GM18868 (cell line): ENCODE results near the gene TFEB.

ENCODE experiments used
- ATAC-seq: cut with Tn5 transposase; IDR thresholded peaks from one replicate; pipeline ENCODE4 v1.9.1; 2021; ENCODE audit warnings: mild to moderate bottlenecking, moderate library complexity; ENCODE audit not compliant: unreplicated experiment

The TFEB gene

DNA sequence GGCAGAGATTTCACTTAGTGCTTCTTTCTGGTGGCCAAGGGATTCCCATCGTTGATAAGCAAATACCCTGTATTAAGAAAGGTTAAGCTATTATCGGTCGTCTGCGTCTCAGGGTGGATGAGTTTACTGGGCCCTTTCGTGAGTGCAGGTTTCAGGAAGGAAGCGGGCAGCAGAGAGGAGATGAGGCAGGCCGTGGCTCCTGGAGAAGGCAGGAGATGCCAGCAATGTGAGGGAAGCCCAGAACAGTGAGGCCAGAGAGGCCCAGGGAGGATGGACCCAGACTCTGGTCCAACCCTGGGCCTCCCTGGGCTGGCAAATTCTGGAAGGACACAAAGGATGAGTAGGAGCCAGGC, 11.2 kb downstream of the TFEB start:
- peak; percentile 18 for ATAC-seq

DNA sequence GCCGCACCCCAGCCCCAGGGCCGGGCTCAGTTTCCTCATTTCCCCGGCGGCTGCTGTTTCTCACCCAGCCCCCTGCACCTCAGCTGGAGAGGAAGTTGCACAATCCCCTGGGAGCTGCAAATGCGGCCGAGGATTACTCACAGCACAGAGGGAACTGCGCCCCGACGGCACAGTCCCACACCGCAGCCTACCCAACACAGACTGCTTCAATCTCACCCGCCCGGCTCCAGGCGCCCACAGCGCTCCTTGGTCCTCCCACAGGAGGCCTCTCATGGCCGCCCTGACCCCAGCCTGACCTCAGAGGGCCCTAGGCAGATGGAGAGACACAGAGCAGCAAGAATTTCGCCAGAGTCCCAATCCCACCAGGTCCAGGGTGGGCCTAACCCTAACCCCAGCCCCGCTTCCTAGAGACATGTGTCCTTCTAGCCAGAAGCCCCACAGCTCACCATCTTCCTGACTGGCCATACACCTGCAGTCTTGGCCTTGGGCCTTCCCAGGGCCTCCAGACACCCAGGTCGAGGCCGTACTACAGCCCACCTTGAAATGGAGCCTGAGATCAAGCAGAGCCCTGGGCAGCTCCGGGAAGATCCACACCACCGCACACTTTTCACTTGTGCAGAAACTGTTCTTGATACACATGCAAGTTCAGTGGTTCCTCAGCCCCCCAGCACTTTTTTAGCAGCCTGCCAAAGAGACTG, 11.7 kb downstream of the TFEB start:
- ATAC-seq = peak; percentile 70

DNA sequence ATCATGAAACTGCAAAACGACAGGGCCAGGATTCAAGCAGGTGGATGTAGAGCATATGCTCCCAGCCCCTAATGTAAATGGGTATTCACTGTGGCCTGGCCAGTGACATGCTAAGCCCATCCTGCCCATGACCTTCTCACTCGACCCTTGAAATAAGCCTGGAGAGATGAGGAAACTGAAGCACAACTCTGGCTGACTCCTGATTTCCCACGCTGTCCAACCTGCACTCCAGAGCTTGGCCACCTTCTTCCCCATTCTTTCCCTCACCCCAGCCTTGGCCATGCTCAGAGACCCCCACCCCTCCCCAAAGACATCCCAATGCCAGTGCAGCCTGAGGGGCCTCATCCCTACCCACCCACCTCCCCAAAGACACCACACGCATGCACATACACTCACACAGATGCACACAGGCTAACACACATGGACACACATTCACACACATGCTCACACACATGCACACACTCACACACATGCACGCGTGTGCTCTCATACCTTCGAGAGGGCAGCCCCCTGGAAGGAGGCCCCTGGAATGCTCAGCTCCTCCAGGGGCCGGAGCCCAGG, 12.4 kb downstream of the TFEB start:
- no peak for ATAC-seq

- no peak for ATAC-seq
Measured at GRCh38 chr6:41721414-41721813, 14.0 kb downstream of the TFEB start.

DNA sequence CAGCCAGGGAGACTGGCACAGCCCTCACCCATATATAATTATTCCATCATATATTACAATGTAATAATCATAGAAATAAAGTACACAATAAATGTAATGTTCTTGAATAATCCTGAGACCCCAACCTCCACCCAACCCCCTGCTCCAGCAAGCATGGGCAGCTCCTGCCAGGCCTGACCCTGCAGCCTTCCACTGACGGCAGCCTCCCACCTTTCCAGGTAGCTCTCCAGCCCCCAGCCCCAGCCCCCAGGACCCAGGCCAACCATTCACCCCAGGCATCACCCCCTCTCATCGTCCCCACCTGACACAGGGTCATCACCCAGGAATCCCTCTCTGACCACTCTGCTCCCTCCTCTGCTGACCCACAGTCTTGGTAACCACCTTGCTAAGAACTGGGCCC, 14.6 kb downstream of the TFEB start:
- no peak for ATAC-seq

GRCh38 chr6:41720262-41720620, 15.2 kb downstream of the TFEB start:
- no peak for ATAC-seq

DNA sequence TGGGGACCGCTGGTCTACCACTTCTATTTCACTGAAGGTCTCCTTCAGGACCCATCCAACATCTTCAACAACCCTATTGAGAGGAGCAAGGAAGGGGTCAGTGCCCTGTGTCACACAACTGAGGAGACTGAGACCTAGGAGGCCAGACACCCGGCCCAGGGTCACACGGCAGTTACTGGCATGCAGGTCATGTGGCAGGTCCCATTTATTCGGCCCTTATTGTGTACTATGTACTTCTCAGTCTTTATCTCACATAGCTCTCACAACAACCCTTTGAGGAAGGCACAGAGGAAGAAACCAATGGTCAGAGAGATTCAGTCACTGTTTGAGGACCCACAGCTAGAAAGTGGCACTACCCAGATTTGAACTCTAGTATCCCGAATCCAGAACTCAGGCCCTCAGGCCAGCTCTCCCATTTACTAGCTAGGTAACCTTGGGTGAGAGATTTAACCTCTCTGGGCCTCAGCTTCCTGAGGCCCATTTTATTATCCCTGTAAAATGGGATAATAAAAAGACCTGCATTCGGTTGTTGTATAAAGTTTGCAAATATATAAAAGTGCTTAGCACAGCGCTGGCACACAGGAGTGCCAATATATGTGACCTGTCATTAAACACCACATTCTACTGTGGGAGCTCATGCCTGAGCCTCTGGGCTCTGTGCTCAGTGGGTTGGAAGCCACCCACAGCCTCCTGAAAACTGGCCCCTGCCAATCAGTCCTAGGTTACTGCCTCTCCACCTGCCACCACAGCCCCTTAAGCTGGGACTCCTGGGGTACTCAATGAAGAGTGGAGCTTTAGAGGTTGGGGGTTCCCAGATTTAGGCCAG, 15.8 kb downstream of the TFEB start:
- ATAC-seq = no peak

DNA sequence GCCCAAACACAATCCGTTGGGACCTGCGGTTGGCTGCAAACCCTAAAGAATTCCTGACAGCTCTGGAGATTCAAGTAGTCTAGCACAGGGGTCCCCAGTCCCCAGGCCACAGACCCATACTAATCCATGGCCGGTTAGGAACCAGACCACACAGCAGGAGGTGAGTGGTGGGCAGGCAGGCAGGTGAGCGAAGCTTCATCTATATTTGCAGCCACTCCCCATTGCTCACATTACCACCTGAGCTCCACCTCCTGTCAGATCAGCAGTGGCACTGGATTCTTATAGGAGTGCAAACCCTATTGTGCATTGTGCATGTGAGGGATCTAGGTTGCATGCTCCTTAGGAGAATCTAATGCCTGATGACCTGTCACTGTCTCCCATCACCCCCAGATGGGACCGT, 16.6 kb downstream of the TFEB start:
- ATAC-seq = no peak

GRCh38 chr6:41717392-41717736, 18.0 kb downstream of the TFEB start:
- no peak for ATAC-seq

GRCh38 chr6:41716516-41717391, 18.7 kb downstream of the TFEB start:
- no peak for ATAC-seq

- ATAC-seq = no peak
Measured at GRCh38 chr6:41715795-41716515, 19.5 kb downstream of the TFEB start.

GRCh38 chr6:41714556-41715273, 20.7 kb downstream of the TFEB start:
- ATAC-seq = no peak

- peak; percentile 66 for ATAC-seq
Measured at GRCh38 chr6:41713650-41714291, 21.6 kb downstream of the TFEB start.

- ATAC-seq = peak; percentile 6
Measured at GRCh38 chr6:41713159-41713649, 22.2 kb downstream of the TFEB start.

- ATAC-seq = no peak
Measured at GRCh38 chr6:41712651-41713103, 22.7 kb downstream of the TFEB start.

DNA sequence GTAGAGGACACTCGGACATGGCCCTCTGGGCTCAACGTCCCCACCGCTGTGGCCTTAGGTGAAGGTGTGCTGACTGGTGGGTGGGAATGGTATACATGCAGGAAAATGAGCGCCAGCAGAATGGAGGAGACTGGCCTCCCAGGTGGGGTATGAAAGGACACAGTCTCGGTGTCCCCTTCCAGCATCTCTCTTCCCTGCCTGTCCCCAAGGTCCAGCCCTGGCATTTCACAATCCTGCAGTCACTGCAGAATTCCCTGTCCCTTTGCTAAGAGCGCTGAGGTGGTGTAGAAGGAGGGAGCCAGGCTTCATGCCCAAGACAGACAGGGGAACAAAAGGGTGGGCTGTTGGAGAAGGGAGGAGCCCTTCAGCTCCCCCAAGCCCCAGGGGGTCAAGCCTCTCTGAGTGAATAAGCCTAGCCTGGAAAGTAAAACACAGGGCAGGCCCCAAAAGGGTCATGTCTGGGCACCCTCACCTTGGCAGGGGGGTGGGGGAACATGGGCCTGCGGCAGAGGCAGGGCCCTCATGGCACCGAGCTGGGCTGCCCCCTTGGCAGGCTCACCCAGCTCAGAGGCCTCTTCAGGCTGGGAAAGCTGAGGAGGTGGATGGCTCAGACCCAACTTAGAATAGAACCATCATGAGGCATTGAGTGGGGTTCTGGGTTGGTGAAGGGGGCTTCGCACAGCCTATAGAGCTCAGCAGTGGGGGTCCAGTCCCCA, 23.9 kb downstream of the TFEB start:
- no peak for ATAC-seq

DNA sequence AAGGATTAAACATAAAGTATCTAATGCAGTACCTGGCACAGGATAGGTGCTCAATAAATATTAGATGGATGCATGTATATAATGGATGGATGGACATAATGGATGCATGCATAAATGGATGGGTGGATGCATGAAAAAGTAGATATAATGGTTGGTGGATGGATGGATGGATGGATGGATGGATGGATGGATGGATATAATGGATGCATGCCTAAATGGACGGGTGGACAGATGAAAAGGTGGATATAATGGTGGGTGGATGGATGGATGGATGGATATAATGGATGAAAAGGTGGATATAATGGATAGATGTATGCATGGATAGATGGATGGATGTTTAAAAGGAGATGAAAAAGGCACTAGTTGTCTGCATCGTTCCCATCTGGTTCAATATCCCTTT, 26.0 kb downstream of the TFEB start:
- ATAC-seq = no peak

GRCh38 chr6:41708856-41709255, 26.6 kb downstream of the TFEB start:
- no peak for ATAC-seq
